Smooth muscle cell (in vitro differentiated cells): ENCODE measurements around the gene RDH12. TPM values are rescaled to one million over a fixed set of nuclear protein-coding genes. Genes with fewer than 3 reads are reported as not detected.
"Not testable (repeated sequence)": the region's sequence is repeated elsewhere in the genome, so short reads cannot be mapped to it uniquely, and the experiment has no call there.

Experiments
- DNase-seq: peaks from one replicate; lab custom pipeline; 2025; ENCODE audit not compliant: unreplicated experiment; lab: John Stamatoyannopoulos, UW
- H2AFZ ChIP-seq: fragments of 200-600 bp; sonication (generic); 2 replicates; pipeline ENCODE4 v1.6.0; 2016; ENCODE audit warnings: antibody characterized with exemption, low read depth, mild to moderate bottlenecking
- H3F3A ChIP-seq: fragments of 200-600 bp; sonication (generic); 2 replicates; pipeline ENCODE4 v1.6.0; 2017; ENCODE audit warnings: antibody characterized with exemption, low read depth
- H3K27ac ChIP-seq: fragments of 200-600 bp; sonication (generic); 2 replicates; pipeline ENCODE4 v1.5.1; 2016; ENCODE audit warnings: low read depth, mild to moderate bottlenecking
- H3K27me3 ChIP-seq: fragments of 200-600 bp; sonication (generic); 2 replicates; pipeline ENCODE4 v1.6.1; 2016; ENCODE audit warnings: low read depth, mild to moderate bottlenecking
- H3K36me3 ChIP-seq: fragments of 200-600 bp; sonication (generic); 2 replicates; pipeline ENCODE4 v1.5.1; 2016; ENCODE audit warnings: low read depth
- H3K4me1 ChIP-seq: fragments of 200-600 bp; sonication (generic); 2 replicates; pipeline ENCODE4 v1.5.1; 2016; ENCODE audit warnings: low read depth
- H3K4me2 ChIP-seq: fragments of 200-600 bp; sonication (generic); 2 replicates; pipeline ENCODE4 v1.6.0; 2016; ENCODE audit warnings: mild to moderate bottlenecking
- H3K4me3 ChIP-seq: fragments of 200-600 bp; sonication (generic); 2 replicates; pipeline ENCODE4 v1.5.1; 2016; ENCODE audit warnings: mild to moderate bottlenecking
- H3K79me2 ChIP-seq: fragments of 200-600 bp; sonication (generic); 2 replicates; pipeline ENCODE4 v1.6.0; 2016; ENCODE audit warnings: low read depth, mild to moderate bottlenecking
- H3K9ac ChIP-seq: fragments of 200-600 bp; sonication (generic); 2 replicates; pipeline ENCODE4 v1.6.0; 2016; ENCODE audit warnings: low read depth
- H3K9me3 ChIP-seq: fragments of 200-600 bp; sonication (generic); replicated peaks from 2 replicates; pipeline ENCODE4 v1.5.1; 2016; ENCODE audit warnings: low read depth
- H4K20me1 ChIP-seq: fragments of 200-600 bp; sonication (generic); 2 replicates; pipeline ENCODE4 v1.6.0; 2016; ENCODE audit warnings: low read depth
- WGBS: methylation state at CpG from one replicate; pipeline ENCODE4 v1.1.7; 2016; ENCODE audit warnings: low lambda C conversion rate; 5-methylcytosine and 5-hydroxymethylcytosine counted together
- polyA plus RNA-seq: library from polyadenylated mRNA; unstranded; fragments of >200 nt; fragmentation: Nextera tagmentation; extraction: Ambion mirVana; gene quantifications from 2 replicates; pipeline ENCODE4 v1.2.1, GENCODE V29; 2016
- total RNA-seq: library from RNA; depleted of rRNA; stranded (reverse); fragments of >200 nt; gene quantifications from 2 replicates; pipeline ENCODE4 v1.2.3, GENCODE V29; 2014
- TF ChIP-seq, protein P1 (sequence below): fragments of 200-600 bp; sonication (generic); IDR thresholded peaks from 2 replicates; pipeline ENCODE4 v1.5.1; 2017; ENCODE audit warnings: borderline replicate concordance, mild to moderate bottlenecking, antibody characterized with exemption; ENCODE audit not compliant: insufficient read depth, poor library complexity, severe bottlenecking

The RDH12 gene
- total RNA-seq (0.09 and 1.9 TPM in 2 replicates), polyA plus RNA-seq (0.30 TPM in 1 of 2 replicates, not detected in the other)

GRCh38 chr14:67701492-67701891, at the start of gene RDH12:
RDH12 (plus strand) TSS chr14:67701886; CDS start chr14:67722643, 20,757 bp downstream.
- not testable (repeated sequence) for H3K9ac ChIP-seq, H3F3A ChIP-seq, H3K4me1 ChIP-seq, H3K4me3 ChIP-seq, H3K9me3 ChIP-seq, H2AFZ ChIP-seq, H3K36me3 ChIP-seq, H4K20me1 ChIP-seq, DNase-seq, H3K27me3 ChIP-seq, H3K79me2 ChIP-seq
- WGBS, result 81% methylated on average over 8 of the region's 8 CpGs
- Histone ChIP-seq H3K27ac (peak within 1 kb of the TSS; percentile 67), H3K4me2 (peak within 1 kb of the TSS; percentile 67)

DNA sequence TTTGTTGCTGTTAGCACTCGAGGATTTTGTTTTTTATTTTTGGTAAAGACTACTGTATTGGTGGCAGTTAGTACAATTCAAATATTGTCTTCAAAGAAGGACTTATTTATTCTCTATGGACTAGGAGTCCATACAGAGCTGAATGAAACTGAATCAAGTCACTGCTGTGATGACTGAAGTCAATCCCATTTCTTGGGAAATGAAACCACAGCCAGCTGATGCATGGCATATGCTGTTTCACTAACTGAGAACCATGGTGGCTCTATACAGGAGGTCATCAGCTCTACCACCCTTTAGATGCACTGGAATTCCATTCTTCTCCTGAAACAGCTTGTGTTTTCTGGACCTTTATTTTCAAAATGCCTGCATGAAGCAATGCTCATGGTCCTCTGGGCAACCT, 49.5 kb upstream of the RDH12 start:
- H4K20me1 ChIP-seq, result no peaks in the 10 kb centered on the region
- TF ChIP-seq, protein P1, sequence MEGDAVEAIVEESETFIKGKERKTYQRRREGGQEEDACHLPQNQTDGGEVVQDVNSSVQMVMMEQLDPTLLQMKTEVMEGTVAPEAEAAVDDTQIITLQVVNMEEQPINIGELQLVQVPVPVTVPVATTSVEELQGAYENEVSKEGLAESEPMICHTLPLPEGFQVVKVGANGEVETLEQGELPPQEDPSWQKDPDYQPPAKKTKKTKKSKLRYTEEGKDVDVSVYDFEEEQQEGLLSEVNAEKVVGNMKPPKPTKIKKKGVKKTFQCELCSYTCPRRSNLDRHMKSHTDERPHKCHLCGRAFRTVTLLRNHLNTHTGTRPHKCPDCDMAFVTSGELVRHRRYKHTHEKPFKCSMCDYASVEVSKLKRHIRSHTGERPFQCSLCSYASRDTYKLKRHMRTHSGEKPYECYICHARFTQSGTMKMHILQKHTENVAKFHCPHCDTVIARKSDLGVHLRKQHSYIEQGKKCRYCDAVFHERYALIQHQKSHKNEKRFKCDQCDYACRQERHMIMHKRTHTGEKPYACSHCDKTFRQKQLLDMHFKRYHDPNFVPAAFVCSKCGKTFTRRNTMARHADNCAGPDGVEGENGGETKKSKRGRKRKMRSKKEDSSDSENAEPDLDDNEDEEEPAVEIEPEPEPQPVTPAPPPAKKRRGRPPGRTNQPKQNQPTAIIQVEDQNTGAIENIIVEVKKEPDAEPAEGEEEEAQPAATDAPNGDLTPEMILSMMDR, result no peak
- H3K9ac ChIP-seq, result no peak overlapping the region
- no peak overlapping the region for H3K4me2 ChIP-seq
- H3F3A ChIP-seq, result no peaks in the 10 kb centered on the region
- 100% methylated on average over 1 of the region's 1 CpG for WGBS
- no peaks in the 10 kb centered on the region for H3K27me3 ChIP-seq
- H3K79me2 ChIP-seq, result no peaks in the 10 kb centered on the region
- no peak for DNase-seq
- no peak overlapping the region for H3K27ac ChIP-seq
- peaks cover 19% of the 10 kb centered on the region for H3K36me3 ChIP-seq
- no peaks in the 10 kb centered on the region for H3K4me1 ChIP-seq
- no peak overlapping the region for H3K4me3 ChIP-seq
- no peaks in the 10 kb centered on the region for H3K9me3 ChIP-seq
- H2AFZ ChIP-seq, result no peak overlapping the region

DNA sequence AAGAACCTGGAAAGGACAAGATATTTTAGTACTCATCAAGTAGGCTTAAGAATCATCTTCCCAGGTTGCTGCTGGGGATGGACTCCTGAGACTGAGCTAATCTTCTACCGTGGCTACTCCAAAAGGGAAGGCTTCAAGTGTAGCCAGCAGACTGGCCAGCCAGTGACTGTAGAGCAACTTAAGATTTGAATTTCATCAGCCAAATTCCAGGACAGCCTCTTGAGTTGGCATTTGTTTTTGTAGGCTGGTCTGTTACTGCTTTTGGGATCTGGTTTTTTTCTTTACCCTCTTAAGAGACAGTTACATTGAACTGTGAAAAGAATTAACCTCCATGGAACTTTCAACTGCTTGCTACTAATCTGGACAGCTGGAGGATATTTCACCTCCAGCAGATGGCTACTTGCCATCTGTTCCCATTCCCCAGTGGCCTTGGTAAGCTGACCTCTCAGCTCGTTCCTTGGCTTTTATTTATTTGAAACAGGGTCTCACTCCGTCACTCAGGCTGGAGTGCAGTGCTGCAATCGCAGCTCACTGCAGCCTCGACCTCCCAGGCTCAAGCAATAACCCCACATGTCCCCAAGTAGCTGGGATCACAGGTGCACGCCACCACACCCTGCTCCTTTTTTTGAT, 47.9 kb upstream of the RDH12 start:
- peaks cover 19% of the 10 kb centered on the region for H3K36me3 ChIP-seq
- no peak for DNase-seq

DNA sequence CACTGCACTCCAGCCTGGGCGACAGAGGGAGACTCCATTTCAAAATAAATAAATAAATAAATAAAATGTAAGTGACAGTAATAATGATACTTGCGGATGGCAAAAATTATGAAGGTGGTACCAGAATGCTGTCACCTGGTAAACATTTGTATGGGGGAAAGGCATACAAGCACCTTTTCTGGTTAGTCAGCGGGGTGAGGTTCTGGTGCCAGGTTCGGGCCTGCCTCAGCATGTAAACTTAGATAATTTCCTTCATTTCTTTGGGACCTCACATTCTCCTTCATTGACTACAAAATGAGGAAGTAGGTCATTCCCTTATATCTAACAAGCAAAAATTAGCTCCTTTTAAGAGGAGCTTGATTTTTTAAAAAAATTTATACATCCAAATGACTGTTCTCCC, 38.1 kb upstream of the RDH12 start:
- peaks cover 74% of the 10 kb centered on the region for H3K79me2 ChIP-seq

More for the DNA sequence above, 47.9 kb upstream of the RDH12 start:
- Histone ChIP-seq H3K9me3 (no peaks in the 10 kb centered on the region), H4K20me1 (no peaks in the 10 kb centered on the region), H3K4me1 (no peaks in the 10 kb centered on the region), H3K27ac (peak overlapping the region; percentile 43), H3K79me2 (no peaks in the 10 kb centered on the region), H3K9ac (no peak overlapping the region), H3K4me2 (no peak overlapping the region), H3K27me3 (no peaks in the 10 kb centered on the region), H3F3A (no peaks in the 10 kb centered on the region), H3K4me3 (no peak overlapping the region), H2AFZ (no peak overlapping the region)
- TF ChIP-seq, protein P1, result no peak
- 66% methylated on average over 6 of the region's 6 CpGs for WGBS

More for the DNA sequence above, 38.1 kb upstream of the RDH12 start:
- TF ChIP-seq, protein P1, result no peak
- DNase-seq, result no peak
- Histone ChIP-seq H2AFZ (no peak overlapping the region), H3K4me1 (no peaks in the 10 kb centered on the region), H3K4me3 (no peak overlapping the region), H4K20me1 (peaks cover 62% of the 10 kb centered on the region), H3K9me3 (no peaks in the 10 kb centered on the region), H3K27me3 (no peaks in the 10 kb centered on the region), H3F3A (no peaks in the 10 kb centered on the region), H3K27ac (no peak overlapping the region), H3K9ac (no peak overlapping the region), H3K36me3 (no peaks in the 10 kb centered on the region), H3K4me2 (no peak overlapping the region)
- WGBS, result 95% methylated on average over 4 of the region's 4 CpGs
